ENCODE data around the gene NBDY. TPM values are rescaled to one million over a fixed set of nuclear protein-coding genes. Genes with fewer than 3 reads are reported as not detected.

The NBDY gene
- total and polyA plus RNA-seq, 2 of the 13 experiments (the other 11 are each of a cell fraction or from before 2014, with no cell fraction given) = 1.4 to 1.7 TPM

DNA sequence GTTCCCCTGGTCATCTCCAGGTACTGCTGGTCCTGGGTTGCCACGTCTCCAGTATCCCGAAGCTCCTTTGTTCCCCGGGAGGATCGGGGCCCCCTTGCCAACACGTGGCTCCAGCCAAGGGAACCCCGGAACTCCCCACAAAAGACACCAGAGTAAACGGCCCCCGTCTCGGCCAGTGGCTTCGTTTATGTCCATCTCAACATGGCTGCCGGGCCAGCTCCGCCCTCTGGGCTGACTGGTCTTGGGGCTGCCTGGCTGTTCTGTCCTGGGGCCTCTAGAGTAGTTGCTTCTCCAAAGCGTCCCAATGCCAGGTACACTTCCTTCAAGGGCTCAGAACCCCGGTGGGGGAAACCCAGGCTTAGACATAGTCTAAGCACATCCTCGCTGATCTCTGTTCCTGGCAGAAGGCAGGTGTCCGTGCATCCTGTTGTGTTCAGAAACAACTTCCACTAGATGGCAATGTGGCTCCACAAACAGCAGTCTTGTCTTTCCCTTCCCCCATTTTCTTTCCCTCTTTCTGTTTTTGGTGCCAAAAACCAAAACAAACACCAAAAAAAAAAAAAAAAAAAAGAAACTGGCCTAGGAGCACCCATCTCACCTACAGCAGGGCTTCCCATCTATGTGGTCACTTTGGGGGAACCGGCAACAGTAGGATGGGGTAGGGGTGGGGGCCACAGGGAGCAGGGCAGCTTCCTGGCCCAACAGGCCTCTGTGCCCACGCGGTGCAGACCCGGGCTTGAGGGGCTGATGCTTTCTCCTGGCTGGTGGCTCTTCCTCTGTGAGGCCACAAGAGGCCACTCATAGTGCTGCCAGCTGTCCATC is 35.3 kb downstream of the NBDY start (continued):
- no peak for TF ChIP-seq SNAPC5 (CRISPR knock-in tag; IDR thresholded peaks at IDR 0.05; ENCODE audit: borderline replicate concordance)
- no peak for TF ChIP-seq ZNF878 (CRISPR knock-in tag; IDR thresholded peaks at IDR 0.05)
- TF ChIP-seq, protein P1, sequence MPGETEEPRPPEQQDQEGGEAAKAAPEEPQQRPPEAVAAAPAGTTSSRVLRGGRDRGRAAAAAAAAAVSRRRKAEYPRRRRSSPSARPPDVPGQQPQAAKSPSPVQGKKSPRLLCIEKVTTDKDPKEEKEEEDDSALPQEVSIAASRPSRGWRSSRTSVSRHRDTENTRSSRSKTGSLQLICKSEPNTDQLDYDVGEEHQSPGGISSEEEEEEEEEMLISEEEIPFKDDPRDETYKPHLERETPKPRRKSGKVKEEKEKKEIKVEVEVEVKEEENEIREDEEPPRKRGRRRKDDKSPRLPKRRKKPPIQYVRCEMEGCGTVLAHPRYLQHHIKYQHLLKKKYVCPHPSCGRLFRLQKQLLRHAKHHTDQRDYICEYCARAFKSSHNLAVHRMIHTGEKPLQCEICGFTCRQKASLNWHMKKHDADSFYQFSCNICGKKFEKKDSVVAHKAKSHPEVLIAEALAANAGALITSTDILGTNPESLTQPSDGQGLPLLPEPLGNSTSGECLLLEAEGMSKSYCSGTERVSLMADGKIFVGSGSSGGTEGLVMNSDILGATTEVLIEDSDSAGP (CRISPR knock-in tag; IDR thresholded peaks at IDR 0.05; ENCODE audit: borderline replicate concordance) = no peak
- TF ChIP-seq, protein P2, sequence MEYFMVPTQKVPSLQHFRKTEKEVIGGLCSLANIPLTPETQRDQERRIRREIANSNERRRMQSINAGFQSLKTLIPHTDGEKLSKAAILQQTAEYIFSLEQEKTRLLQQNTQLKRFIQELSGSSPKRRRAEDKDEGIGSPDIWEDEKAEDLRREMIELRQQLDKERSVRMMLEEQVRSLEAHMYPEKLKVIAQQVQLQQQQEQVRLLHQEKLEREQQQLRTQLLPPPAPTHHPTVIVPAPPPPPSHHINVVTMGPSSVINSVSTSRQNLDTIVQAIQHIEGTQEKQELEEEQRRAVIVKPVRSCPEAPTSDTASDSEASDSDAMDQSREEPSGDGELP (IDR thresholded peaks at IDR 0.05; ENCODE audit: borderline replicate concordance, low read depth) = peak; percentile 29; the same call in 1 of the 2 replicates
- TF ChIP-seq BCL6 (CRISPR knock-in tag; IDR thresholded peaks at IDR 0.05) = no peak
- TF ChIP-seq KAT8 (CRISPR knock-in tag; IDR thresholded peaks at IDR 0.05) = 0 out of 2 replicates have a peak, but pooled peaks have one; percentile 31
- TF ChIP-seq YY1 (IDR thresholded peaks at IDR 0.05; ENCODE audit: insufficient read depth, insufficient replicate concordance, low read depth, low read length) = peak; percentile 53
- TF ChIP-seq HOMEZ (CRISPR knock-in tag; IDR thresholded peaks at IDR 0.05; ENCODE audit: low read depth) = no peak
- no peak for TF ChIP-seq ZSCAN30 (CRISPR knock-in tag; IDR thresholded peaks at IDR 0.05)
- peak; percentile 65 for TF ChIP-seq STAG1 (CRISPR knock-in tag; IDR thresholded peaks at IDR 0.05)
- TF ChIP-seq CHD2 (IDR thresholded peaks at IDR 0.05; ENCODE audit: low read depth, low read length) = no peak
- TF ChIP-seq, protein P3, sequence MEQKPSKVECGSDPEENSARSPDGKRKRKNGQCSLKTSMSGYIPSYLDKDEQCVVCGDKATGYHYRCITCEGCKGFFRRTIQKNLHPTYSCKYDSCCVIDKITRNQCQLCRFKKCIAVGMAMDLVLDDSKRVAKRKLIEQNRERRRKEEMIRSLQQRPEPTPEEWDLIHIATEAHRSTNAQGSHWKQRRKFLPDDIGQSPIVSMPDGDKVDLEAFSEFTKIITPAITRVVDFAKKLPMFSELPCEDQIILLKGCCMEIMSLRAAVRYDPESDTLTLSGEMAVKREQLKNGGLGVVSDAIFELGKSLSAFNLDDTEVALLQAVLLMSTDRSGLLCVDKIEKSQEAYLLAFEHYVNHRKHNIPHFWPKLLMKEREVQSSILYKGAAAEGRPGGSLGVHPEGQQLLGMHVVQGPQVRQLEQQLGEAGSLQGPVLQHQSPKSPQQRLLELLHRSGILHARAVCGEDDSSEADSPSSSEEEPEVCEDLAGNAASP (CRISPR knock-in tag; IDR thresholded peaks at IDR 0.05; ENCODE audit: borderline replicate concordance) = no peak
- TF ChIP-seq SNRNP70 (IDR thresholded peaks at IDR 0.05; ENCODE audit: low read depth, low read length) = no peak
- TF ChIP-seq NFRKB (IDR thresholded peaks at IDR 0.05) = no peak
- TF ChIP-seq POGZ (CRISPR knock-in tag; IDR thresholded peaks at IDR 0.05) = no peak
- TF ChIP-seq, protein P4, sequence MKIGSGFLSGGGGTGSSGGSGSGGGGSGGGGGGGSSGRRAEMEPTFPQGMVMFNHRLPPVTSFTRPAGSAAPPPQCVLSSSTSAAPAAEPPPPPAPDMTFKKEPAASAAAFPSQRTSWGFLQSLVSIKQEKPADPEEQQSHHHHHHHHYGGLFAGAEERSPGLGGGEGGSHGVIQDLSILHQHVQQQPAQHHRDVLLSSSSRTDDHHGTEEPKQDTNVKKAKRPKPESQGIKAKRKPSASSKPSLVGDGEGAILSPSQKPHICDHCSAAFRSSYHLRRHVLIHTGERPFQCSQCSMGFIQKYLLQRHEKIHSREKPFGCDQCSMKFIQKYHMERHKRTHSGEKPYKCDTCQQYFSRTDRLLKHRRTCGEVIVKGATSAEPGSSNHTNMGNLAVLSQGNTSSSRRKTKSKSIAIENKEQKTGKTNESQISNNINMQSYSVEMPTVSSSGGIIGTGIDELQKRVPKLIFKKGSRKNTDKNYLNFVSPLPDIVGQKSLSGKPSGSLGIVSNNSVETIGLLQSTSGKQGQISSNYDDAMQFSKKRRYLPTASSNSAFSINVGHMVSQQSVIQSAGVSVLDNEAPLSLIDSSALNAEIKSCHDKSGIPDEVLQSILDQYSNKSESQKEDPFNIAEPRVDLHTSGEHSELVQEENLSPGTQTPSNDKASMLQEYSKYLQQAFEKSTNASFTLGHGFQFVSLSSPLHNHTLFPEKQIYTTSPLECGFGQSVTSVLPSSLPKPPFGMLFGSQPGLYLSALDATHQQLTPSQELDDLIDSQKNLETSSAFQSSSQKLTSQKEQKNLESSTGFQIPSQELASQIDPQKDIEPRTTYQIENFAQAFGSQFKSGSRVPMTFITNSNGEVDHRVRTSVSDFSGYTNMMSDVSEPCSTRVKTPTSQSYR (CRISPR knock-in tag; IDR thresholded peaks at IDR 0.05; ENCODE audit: borderline replicate concordance) = peak; percentile 78
- TF ChIP-seq RNF2 (conservative IDR thresholded peaks at IDR 0.05; ENCODE audit: low read depth) = no peak
- no peak for TF ChIP-seq TARDBP (CRISPR knock-in tag; IDR thresholded peaks at IDR 0.05)
- TF ChIP-seq REPIN1 (CRISPR knock-in tag; IDR thresholded peaks at IDR 0.05; ENCODE audit: borderline replicate concordance, low read depth) = no peak
- no peak for TF ChIP-seq JUNB (CRISPR knock-in tag; IDR thresholded peaks at IDR 0.05; ENCODE audit: borderline replicate concordance)
- TF ChIP-seq ESRRA (CRISPR knock-in tag; IDR thresholded peaks at IDR 0.05; ENCODE audit: low read depth) = no peak
- peak; percentile 11; the same call in 1 of the 2 replicates for TF ChIP-seq GATAD2A (CRISPR knock-in tag; IDR thresholded peaks at IDR 0.05)
